C4-2B (cell line): Measurements from ENCODE around the gene KLF14.
"Not testable (repeated sequence)": the region's sequence is repeated elsewhere in the genome, so short reads cannot be mapped to it uniquely, and the experiment has no call there.

ENCODE experiments used
- H3K27ac ChIP-seq: fragments of 450-650 bp; 2 replicates; pipeline ENCODE4 v1.5.1; 2017
- CTCF ChIP-seq: fragments of 450-650 bp; conservative IDR thresholded peaks from 2 replicates; pipeline ENCODE4 v1.5.1; 2017; ENCODE audit warnings: mild to moderate bottlenecking
- ZFX ChIP-seq: fragments of 450-650 bp; IDR thresholded peaks from 2 replicates; pipeline ENCODE4 v1.6.1; 2017

Gene KLF14

GRCh38 chr7:130733931-130734814 is at the start of gene KLF14:
KLF14 (minus strand) TSS chr7:130734207; CDS start chr7:130734033, 174 bp downstream.
- no peak within 1 kb of the TSS for H3K27ac ChIP-seq

GRCh38 chr7:130781346-130781745 is 47.3 kb upstream of the KLF14 start:
- TF ChIP-seq CTCF (no peak), ZFX (no peak)
- H3K27ac ChIP-seq, result no peak overlapping the region

More at GRCh38 chr7:130733931-130734814, at the start of gene KLF14:
- TF ChIP-seq CTCF (peak; percentile 38), ZFX (no peak)

- H3K27ac ChIP-seq, result no peak overlapping the region
- TF ChIP-seq CTCF, result no peak
- TF ChIP-seq ZFX, result no peak
These were observed 43.4 kb upstream of the KLF14 start for GRCh38 chr7:130777426-130777825.

GRCh38 chr7:130772456-130772855 is 38.4 kb upstream of the KLF14 start:
- not testable (repeated sequence) for H3K27ac ChIP-seq

- H3K27ac ChIP-seq, result no peak overlapping the region
- TF ChIP-seq ZFX (no peak), CTCF (no peak)
These were observed 34.8 kb upstream of the KLF14 start for GRCh38 chr7:130768854-130769253.

- not testable (repeated sequence) for H3K27ac ChIP-seq
These were observed 30.6 kb upstream of the KLF14 start for GRCh38 chr7:130764569-130764968.

- TF ChIP-seq ZFX, result no peak
- TF ChIP-seq CTCF, result peak; percentile 92
These were observed 24.5 kb upstream of the KLF14 start for GRCh38 chr7:130758429-130759056.

GRCh38 chr7:130756316-130756715 is 22.3 kb upstream of the KLF14 start:
- no peak overlapping the region for H3K27ac ChIP-seq
- TF ChIP-seq ZFX (no peak), CTCF (no peak)

More at GRCh38 chr7:130758429-130759056, 24.5 kb upstream of the KLF14 start:
- no peak overlapping the region for H3K27ac ChIP-seq
